OCI-M1 (cell line): Measurements from ENCODE around the gene CTLA4.
"Not testable (repeated sequence)": the region's sequence is repeated elsewhere in the genome, so short reads cannot be mapped to it uniquely, and the experiment has no call there.

ENCODE experiments used
- DNase-seq: peaks from one replicate; lab custom pipeline; 2025; lab: John Stamatoyannopoulos, UW

Gene CTLA4

GRCh38 chr2:203857656-203858055 lies 9.9 kb upstream of the CTLA4 start:
- DNase-seq: no peak

GRCh38 chr2:203858176-203858575 lies 9.4 kb upstream of the CTLA4 start:
- DNase-seq: no peak

GRCh38 chr2:203859030-203859789 lies 8.4 kb upstream of the CTLA4 start:
- DNase-seq: no peak

GRCh38 chr2:203861197-203861596 lies 6.4 kb upstream of the CTLA4 start:
- no peak for DNase-seq

- no peak for DNase-seq
Observed at GRCh38 chr2:203861607-203862006, 6.0 kb upstream of the CTLA4 start.

- no peak for DNase-seq
Observed at GRCh38 chr2:203869223-203870042, 1.9 kb downstream of the CTLA4 start.

- DNase-seq: no peak
Observed at GRCh38 chr2:203870481-203870880, 2.9 kb downstream of the CTLA4 start.

- DNase-seq: no peak
Observed at GRCh38 chr2:203870941-203871340, 3.4 kb downstream of the CTLA4 start.

- DNase-seq: no peak
Observed at GRCh38 chr2:203871371-203871983, 3.9 kb downstream of the CTLA4 start.

GRCh38 chr2:203873461-203873860 lies 5.9 kb downstream of the CTLA4 start:
- DNase-seq: no peak

GRCh38 chr2:203873921-203874631 lies 6.5 kb downstream of the CTLA4 start:
- no peak for DNase-seq

GRCh38 chr2:203875471-203875870 lies 7.9 kb downstream of the CTLA4 start:
- DNase-seq: no peak

- no peak for DNase-seq
Observed at GRCh38 chr2:203876328-203876727, 8.8 kb downstream of the CTLA4 start.

GRCh38 chr2:203878063-203878462 lies 10.5 kb downstream of the CTLA4 start:
- DNase-seq: no peak

- no peak for DNase-seq
Observed at GRCh38 chr2:203880557-203881125, 13.1 kb downstream of the CTLA4 start.

- DNase-seq: not testable (repeated sequence)
Observed at GRCh38 chr2:203881185-203881584, 13.6 kb downstream of the CTLA4 start.

- DNase-seq: no peak
Observed at GRCh38 chr2:203882551-203882950, 15.0 kb downstream of the CTLA4 start.

GRCh38 chr2:203886661-203887151 lies 19.1 kb downstream of the CTLA4 start:
- no peak for DNase-seq

- DNase-seq: no peak
Observed at GRCh38 chr2:203887677-203888076, 20.1 kb downstream of the CTLA4 start.

GRCh38 chr2:203889542-203889941 lies 22.0 kb downstream of the CTLA4 start:
- no peak for DNase-seq

GRCh38 chr2:203889944-203890343 lies 22.4 kb downstream of the CTLA4 start:
- DNase-seq: no peak

- no peak for DNase-seq
Observed at GRCh38 chr2:203890733-203891132, 23.2 kb downstream of the CTLA4 start.
